Left lobe of liver (tissue), 2 donors: ENCODE results near the gene DHRS7B. TPM values are rescaled to one million over a fixed set of nuclear protein-coding genes. Genes with fewer than 3 reads are reported as not detected.
A peak's percentile ranks its signal among the peaks of the same experiment; 100 is the strongest.
"Not testable (repeated sequence)": the region's sequence is repeated elsewhere in the genome, so short reads cannot be mapped to it uniquely, and the experiment has no call there.

ENCODE experiments used
- ATAC-seq: fragments of 200-7000 bp; cut with Tn5 transposase; one replicate; pipeline ENCODE4 v1.9.1; 2020; ENCODE audit warnings: mild to moderate bottlenecking, moderate library complexity
- DNase-seq: peaks from one replicate; pipeline ENCODE4 v3.0.0-alpha.2; 2020; ENCODE audit warnings: low spot score
- total RNA-seq: library from RNA; stranded (reverse); gene quantifications from one replicate; pipeline ENCODE4 v1.2.1, GENCODE V29; 2021
- donor health status: DM: no; HTN: no; CAD: no; lungs with moderate emphysema.
- donor health status: DM: no; HTN: yes; CAD: no.

Gene DHRS7B
- total RNA-seq, 1 donor from 2014 or later, result 11.0 TPM

DNA sequence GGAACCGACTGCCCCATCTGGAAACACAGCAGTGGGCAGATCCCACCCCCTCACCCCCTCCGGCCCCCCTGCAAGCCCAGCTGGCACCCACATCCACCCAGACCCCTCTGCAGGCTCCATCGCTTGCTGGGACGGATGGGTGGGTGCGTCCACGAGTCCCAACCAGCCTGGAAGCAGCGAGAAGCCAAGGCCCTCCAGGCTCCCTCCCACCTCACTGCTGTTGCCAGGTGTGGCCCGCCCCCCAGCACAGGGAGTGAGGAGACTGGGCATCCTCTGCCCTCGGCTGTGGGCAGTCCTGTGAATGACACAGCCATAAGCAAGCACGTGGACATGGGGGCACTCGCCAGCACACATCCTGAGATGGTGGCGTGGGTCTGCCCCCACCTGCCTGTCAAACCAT, 75.7 kb downstream of the DHRS7B start:
- DNase-seq, result no peak
- ATAC-seq, result no peak

DNA sequence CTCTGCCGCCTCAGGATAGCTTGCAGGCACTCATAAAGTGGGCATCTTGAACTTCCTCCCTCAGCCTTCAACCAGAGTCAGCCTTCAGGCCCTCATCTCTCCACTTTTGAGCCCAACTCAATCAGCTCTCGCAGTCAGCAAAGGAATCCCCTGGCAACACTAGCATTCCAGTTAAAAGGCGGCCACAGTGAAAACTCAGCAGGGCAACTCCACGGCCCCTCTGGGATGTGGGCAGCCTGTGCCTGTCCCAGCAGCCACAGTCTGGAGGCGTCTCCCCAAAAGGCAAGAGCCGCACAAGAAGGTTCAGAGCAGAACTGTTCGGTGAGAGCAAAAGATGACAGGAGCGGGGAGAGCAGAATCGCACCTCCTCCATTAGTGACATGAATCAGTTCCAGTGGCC, 78.2 kb downstream of the DHRS7B start:
- DNase-seq (no peak), ATAC-seq (no peak)

DNA sequence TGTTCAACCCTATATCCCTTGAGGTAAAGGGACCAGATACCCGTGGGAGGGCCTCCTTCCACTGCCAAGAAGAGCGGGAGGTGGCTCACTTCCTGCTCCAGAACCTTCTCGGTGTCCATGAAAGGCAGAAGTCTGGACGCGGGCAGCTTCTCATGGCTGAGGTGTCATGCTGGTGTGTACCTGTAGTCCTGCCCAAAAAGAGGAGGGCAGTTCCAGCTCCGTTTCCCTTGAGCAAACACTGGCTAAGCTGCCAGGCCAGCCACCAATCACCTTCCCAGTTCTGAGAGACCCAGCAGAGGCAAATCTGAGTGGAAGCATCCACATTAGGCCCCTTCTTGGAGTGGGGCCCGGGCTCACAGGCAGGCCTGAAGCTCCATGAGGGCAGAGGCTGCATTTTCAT, 81.6 kb downstream of the DHRS7B start:
- no peak for DNase-seq
- ATAC-seq, result peak; percentile 49

DNA sequence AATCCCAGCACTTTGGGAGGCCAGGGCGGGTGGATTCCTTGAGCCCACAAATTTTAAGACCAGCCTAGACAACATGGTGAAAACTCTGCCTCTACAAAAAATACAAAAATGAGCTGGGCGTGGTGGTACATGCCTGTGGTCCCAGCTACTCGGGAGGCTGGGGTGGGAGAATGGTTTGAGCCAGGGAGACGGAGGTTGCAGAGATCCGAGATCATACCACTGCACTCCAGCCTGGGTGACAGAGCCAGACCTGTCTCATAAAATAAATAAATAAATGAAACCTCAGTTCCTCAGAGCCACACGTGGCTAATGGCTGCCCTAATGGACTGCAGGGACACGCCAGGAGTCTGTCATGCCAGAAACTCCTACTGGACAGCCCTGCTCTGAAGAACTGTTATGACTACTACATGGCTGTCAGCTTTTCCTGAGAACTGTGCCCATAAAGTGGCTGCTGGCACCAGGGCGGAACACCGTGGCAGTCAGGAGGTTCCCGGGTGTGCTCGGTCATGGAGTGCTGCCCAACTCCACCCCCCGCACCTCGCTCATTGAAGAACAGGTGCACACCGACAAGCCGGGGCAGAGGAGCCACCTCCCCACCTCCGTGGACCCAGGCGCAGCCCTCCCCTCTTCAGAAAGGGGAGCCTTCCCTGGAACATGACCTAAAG, 82.9 kb downstream of the DHRS7B start:
- ATAC-seq, result no peak
- peak; percentile 52 for DNase-seq

DNA sequence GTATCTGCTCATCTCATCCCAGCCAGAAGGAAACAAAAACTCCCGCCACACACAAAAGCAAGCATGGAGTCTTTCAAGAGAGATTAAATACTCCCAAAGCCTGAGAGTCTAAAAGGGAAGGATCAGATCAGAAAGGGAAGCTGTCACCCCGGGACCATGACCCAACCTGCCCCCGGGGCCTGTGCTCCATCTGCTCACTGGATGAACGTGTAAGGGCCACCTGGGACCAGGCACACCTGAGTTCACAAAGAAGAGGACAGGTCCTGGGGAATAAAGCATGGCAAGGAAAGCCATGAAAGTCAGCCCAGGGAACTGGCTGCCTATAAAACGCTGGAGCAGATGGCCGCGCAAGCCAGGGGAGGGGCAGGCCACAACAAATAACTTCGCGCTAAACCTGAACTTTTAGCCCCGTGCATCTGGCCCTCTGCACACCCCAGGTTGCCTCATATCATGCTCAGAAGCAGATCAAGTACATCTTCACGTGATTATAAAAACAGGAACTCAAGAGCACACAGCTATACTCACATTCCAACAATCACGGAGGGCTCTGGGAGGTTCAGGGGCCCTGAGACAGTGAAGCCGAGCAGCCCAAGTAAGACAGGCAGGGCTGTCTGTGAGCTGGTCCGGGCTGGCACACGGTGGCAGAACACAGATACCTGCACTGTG, 83.8 kb downstream of the DHRS7B start:
- no peak for ATAC-seq
- DNase-seq, result peak; percentile 55

DNA sequence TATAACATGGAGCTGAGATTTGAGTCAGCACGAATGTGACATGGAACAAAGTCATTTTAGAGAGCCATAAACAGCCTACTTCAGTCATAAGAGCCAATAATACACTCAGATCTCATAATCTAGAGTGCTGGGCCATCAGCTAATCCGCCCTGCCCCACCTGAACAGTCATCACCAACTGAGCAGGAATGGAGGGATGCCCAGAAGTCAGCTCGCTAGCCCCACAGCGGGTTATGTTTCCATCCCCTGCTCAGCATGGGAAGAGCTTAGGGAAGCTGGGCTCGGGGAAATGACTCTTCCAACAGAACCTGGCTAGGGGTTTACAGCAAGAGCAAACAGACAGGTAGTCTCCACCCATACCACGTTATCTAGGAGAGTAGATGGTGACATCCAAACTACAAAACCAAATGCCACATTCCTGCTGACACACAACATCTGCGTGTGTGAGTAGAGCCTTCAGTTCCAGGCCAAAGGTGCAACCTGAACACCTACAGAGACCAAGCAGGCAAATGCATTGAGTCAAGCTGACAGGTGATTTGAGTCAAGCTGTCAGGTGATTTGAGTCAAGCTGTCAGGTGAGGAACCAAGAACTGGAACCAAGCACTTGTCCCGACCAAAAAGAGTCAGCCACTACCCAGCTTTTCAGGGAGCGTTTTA, 85.2 kb downstream of the DHRS7B start:
- no peak for DNase-seq
- no peak for ATAC-seq

DNA sequence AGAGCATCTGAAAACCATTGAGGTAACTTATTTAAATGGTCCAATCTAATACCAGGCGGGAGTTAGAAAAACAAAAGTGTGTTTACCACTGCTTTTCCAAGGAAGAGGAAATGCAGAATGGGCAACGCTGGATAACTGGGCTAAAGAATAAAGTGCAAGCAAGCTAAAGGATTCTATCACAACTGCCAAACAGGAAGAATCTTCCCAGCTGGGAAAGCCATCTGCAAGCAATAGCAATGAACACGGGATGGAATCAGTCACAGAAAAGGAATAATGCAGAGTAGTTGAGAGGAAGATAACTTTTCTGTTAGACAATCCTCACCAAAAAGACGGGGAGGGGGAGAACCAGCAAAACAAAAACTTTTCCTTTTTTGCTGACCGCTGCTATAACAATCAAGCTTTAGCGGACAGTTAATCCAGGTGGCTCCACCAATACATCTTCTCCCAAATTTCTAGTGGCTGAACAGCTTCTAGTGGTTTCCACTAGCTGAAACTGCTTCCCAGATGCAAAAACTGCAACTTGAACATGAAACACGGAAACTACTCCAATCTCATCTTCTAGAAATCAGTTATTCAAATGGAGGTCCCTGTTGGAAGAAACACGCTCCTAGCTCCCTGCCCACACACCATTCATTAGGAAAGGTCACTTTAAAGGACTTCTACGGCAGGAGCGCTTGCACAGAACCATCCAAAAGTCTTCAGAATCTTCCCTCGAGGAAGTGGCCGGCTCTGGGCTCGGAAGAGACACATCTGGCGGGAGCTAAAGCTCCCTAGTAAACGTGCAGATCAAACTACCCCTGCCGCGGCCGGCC, 86.3 kb downstream of the DHRS7B start:
- no peak for ATAC-seq
- DNase-seq, result no peak

DNA sequence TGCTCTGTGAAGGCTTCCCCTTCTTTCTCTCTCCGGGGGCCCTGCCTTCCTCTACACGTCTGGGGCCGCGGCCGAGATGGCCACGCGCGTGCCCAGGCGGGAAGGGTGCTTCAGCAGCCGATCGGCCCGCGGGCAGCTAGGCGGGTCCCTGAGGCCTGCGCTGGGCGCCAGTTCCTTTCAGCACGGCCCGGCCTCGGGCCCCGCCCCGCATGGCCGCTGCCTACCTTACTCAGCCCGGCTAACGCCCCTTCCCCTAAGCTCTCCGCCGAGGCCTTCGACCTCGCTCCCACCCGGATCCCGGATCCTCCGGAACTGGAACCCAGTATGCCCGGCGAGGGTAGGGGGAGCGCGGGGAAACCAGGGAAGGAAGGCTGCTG, 86.9 kb downstream of the DHRS7B start:
- ATAC-seq (peak; percentile 41), DNase-seq (no peak)

DNA sequence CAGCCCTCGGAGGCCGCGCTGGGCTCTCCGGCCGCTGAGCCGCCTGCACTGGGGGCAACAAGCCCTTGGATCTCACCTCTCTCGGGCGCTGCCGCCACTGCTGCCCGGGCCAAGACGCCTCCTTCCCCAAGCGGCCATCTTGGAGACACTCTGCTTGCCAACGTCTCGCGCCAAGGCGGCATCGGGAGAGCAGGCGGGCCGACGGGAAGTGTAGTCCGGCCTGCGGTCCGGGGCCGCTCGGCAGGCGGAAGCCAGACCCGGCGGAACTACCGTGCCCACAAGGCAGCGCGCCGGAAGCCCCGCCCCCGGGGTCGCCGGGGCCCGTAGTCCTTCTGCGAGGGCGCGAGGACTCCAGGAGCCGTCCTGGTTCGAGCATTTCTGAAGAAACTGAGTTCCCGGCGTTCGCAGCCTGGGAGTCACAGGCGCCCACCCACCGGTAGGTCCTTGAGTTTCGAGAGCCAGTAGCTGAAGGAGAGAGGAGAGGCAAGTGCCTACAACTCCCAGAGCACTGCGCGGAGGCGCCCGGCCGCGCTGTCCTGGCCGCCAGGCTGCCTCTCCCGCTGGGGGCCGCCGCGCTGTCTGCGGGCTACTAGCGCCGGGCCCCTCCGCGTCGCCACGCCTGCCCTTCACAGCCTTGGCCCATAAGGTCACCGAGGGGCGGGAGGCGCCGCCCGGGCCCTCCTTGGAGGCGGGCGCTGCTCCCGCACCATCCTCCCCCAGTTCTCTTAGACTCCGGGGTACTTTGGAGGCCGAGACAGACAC, 87.4 kb downstream of the DHRS7B start, which contains the start of gene TMEM11:
Gene TMEM11 (minus strand): TSS at position 147 of the 762 bp plus-strand sequence. CDS start 9 bp downstream, at position 138.
- peak; percentile 96 for DNase-seq
- ATAC-seq, result peak; percentile 93

DNA sequence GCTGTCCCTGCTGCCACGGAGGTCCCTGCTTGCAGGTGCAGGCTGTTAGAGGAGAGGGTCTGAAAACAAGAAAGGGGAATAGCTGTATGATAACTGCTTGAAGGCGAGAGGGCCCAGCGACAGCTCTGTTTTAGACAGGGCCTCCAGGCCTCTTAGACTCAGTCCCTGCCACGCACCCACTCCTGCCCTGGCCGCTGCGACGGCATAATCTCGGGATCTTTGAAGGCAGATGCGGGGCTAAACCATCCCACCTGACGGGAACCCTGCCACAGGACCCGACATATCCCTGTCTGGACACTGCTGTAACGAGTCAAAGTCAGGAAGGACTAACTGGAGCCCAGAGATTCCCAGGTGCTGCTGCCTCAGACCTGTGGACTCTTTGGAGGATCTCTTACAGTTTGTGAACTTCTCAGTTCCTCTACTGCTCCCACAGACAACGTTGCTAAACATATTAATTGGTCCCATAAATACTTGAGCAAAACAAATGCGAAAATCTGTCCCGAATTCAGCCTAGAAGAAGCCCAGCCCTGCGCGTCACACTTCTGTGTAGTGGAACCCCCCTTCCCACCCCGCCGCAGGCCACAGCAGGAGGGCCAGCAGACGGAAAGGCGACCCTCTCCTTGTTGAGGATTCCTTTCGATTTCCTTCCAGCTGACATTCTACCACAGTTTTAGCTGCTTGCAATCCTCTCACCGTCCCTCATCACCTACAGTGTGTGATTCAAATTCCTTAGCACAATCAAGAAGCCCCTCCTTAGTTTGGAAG, 88.2 kb downstream of the DHRS7B start:
- peak; percentile 2 for ATAC-seq
- DNase-seq, result no peak

DNA sequence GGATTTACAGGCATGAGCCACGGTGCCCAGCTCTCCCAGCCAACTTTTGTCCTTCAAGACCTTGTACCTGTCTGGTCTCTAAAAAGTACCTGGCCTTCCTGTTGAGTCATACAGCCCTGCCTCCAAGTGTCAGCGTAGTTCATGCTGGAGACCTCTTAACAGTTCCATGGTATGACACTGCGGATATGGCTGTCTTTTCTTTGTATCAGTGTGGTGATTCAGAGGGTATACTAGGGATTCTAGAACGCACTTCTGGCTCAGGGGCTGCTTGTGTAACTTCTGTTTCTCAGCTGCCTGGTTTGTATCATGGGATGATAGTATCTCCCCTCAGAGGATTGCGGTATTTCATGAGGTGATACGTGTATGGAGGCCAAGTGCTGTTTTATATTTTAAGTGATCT, 89.2 kb downstream of the DHRS7B start:
- DNase-seq (no peak), ATAC-seq (no peak)

DNA sequence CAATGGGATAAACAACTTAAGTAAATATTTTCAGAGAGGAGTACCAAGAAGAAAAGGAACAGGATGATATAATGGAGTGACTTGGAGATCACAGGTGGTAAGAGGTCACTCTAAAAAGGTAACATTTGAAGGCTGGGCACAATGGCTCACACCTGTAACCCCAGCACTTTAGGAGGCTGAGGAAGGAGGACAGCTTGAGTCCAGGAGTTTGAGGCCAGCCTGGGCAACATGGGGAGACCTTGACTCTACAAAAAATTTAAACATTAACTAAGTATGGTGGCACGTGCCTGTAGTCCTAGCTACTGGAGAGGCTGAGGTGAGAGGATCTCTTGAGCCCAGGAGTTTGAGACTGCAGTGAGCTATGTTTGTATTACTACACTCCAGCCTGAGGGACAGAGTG, 90.6 kb downstream of the DHRS7B start:
- DNase-seq, result no peak
- no peak for ATAC-seq

DNA sequence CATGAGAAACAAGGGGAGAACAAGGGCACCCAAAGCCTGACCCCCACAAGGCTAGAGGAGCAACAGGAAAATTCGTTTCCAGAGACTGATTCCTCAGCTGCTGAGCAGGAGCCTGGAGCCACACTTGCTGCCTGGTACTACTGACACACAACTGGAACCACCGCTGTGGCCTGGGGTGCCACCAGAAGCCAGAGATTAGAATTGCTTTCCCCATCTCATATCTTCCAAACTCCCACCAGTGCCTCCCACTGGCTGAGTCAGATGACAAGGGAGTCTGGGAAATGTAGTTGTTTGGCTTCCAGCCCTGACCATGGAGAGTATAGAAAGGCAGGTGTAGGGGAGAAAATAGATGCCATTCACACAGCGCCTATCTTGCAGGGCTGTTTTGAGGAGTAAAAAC, 91.3 kb downstream of the DHRS7B start:
- ATAC-seq (no peak), DNase-seq (no peak)

DNA sequence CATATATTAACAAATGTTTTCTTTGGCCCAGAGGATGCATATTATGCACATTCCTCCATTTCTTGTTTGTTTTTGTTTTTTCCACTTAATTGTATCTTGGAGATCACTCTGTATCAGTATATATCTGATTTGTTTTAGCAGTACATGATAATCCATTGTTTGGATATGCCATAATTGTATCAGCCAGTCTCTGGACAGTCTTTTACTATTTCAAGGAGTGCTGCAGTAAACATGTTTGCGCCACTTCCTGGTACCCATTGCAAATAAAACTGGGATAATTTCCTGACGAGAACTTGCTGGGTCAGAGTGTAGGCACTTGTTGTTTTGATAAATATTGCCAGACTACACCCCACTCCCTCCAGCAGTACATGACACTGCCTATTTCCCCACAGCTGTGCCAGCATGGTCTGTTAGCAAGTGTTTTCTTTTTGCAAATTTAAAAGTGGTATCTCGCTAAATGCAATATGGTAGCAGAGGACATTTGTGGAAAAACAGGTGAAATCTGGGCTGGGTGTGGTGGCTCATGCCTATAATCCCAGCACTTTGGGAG, 92.1 kb downstream of the DHRS7B start:
- no peak for DNase-seq
- ATAC-seq, result no peak

DNA sequence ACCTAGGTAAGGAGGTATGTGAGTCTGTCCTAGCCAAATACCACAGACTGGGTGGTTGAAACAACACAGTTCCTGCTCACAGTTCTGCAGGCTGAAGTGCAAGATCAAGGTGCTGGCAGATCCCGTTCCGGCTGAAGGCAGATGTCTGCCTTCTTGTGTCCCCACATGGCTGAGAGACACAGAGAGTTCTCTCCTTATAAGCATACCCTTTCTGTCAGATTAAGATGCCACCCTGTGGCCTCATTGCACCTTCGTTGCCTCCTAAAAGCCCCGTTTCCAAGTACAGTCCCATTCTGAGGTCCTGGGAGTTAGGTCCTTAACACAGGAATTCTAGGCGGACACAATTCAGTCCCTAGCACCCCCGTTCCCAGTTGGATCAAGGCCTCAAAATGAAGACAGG, 96.3 kb downstream of the DHRS7B start:
- no peak for DNase-seq
- no peak for ATAC-seq

DNA sequence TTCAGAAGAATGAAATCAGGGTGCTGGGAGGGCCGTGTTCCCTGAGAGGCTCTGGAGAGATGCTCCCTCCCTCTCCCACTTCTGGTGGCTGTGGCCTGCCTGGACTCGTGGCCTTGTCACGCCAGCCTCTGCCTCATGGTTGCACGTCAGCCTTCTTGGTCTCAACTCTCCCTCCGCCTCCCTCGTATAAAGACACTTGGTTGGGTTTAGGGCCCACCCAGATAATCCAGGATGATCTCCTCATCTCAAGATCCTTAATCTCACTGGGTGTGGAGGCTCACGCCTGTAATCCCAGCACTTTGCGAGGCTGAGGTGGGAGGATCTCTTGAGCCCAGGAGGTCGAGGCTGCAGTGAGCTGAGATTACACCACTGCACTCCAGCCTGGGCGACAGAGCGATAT, 100.5 kb downstream of the DHRS7B start:
- ATAC-seq, DNase-seq: not testable (repeated sequence)

DNA sequence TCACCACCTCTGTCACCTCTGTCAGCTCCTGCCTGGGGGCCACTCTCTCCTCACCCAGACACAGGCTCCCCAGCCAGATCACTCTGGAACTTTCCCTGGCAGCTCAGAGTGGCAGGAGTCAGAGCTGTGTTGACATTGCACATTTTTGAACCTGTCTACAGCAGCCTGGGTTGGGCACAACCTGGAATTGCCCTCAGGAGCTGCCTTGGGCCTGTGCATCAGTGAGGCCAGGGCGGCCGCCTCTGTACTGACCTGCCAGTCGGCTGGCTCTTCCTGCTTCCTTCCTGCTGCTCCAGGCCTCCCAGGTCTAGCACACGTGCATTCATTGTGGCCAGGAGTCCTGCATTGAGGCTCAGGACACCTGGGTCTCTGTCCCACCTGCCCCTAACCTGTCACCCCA, 101.3 kb downstream of the DHRS7B start:
- ATAC-seq, result peak; percentile 80
- no peak for DNase-seq

DNA sequence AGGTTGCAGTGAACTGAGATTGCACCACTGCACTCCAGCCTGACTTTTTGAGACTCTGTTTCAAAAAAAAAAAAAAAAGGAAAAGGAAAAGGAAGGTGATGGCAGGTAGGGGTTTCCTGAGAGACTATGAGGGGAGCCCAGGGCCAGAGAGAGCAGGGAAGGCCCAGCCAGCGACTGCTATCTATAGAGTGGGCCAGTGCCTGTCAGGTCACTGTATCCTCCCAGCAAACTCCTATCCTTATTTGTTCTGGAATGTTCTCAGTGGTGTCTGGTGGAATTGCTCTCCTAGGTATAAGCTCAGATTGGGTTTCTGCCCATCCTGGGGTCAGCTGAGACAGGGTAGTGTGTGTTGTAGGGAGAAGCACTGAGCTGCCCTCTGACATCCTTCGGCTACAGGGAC, 102.1 kb downstream of the DHRS7B start:
- ATAC-seq, result no peak
- no peak for DNase-seq

DNA sequence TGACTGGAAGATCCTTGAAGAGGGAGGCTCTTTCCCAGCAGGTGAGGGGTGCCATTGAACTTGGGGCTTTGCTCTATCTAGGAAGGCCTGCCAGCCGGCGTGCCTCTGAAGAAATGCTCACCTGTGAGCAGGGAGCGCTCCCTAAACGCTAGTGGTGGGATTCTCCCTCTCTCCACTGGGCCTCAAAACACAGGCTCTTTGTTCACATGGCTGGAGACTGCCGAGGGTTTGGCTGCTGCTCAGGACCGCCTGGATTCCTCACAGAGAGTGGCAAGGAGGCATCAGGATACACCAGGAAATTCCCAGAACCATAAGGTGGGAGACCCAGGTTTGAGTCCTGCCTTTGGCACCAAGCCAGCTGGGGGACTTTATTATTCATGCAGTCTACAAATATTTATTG, 104.8 kb downstream of the DHRS7B start:
- DNase-seq (no peak), ATAC-seq (no peak)
